Inflammatory macrophage treated with lipopolysaccharide for 1 hour (primary cell): ENCODE measurements around the gene TRIM41.

Experiments used
- DNase-seq, 2 donors: peaks; one replicate each; pipeline ENCODE4 v3.0.0-alpha.2; 2020 to 2022

Gene TRIM41

DNA sequence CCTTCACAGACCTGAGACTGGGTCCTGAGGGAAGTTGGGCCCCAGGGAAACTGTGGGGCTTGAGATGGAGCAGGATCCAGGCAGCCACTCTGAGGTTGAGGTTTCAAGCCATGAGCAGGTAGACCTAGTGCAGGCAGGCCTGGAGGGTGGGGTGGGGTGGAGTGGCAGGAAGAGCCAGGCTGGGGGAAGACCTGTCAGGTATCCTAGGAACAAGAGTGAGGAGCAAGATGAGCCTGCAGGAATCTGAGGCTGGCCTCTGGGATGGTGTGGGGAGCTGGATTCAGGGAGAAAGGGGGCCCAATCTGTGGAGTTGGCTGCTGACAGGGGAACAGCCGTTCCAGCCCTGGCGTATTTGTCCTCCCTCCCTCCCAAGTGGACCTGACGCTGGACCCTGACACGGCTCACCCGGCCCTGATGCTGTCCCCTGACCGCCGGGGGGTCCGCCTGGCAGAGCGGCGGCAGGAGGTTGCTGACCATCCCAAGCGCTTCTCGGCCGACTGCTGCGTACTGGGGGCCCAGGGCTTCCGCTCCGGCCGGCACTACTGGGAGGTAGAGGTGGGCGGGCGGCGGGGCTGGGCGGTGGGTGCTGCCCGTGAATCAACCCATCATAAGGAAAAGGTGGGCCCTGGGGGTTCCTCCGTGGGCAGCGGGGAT lies 10.8 kb downstream of the TRIM41 start:
- DNase-seq = no peak

DNA sequence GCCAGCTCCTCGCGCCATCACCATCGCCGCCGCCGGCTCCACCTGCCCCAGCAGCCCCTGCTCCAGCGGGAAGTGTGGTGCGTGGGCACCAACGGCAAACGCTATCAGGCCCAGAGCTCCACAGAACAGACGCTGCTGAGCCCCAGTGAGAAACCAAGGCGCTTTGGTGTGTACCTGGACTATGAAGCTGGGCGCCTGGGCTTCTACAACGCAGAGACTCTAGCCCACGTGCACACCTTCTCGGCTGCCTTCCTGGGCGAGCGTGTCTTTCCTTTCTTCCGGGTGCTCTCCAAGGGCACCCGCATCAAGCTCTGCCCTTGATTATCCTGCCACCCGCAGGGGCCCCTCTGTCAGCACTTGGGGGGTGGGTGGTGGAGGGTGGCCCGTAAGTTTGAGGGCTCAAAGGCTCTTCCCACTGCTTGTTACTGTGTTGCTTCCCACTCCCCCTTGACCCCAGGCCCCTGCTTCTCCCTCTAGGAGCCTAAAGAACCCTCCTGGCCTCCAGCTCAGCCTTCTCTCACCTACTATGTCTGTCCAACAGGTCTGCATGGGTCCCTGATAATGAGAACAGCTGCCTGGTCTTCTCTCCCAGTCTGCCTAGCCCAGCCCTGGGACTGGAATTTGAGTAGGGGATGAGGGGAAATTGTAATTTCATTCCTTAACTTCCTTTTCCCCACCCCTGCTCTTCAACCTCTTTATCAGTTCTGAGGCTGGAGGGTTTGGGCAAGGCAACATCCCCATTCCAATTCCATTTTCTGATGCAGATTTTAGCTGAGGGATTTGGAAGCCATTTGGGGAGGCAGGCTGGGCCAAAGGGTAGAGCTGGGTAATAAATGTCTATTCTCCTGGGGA lies 11.6 kb downstream of the TRIM41 start:
- no peak for DNase-seq

DNA sequence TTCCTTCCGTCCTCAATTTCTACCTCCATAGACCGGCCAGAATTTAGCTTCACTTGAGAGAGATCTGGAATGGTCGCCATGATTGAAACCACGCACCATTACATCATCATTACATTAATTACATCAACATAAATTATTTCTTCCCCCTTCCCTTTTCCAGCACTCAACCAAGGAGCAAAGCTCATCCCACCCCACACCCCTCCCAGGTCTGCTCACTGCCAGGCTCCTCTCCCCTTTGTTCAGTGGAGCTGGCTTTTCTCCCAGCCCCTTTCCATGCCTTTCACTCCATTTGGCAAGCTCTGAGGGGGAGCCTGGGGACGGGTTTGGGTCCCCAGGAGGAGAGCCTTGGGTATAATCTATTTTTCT lies 12.2 kb downstream of the TRIM41 start:
- no peak for DNase-seq

DNA sequence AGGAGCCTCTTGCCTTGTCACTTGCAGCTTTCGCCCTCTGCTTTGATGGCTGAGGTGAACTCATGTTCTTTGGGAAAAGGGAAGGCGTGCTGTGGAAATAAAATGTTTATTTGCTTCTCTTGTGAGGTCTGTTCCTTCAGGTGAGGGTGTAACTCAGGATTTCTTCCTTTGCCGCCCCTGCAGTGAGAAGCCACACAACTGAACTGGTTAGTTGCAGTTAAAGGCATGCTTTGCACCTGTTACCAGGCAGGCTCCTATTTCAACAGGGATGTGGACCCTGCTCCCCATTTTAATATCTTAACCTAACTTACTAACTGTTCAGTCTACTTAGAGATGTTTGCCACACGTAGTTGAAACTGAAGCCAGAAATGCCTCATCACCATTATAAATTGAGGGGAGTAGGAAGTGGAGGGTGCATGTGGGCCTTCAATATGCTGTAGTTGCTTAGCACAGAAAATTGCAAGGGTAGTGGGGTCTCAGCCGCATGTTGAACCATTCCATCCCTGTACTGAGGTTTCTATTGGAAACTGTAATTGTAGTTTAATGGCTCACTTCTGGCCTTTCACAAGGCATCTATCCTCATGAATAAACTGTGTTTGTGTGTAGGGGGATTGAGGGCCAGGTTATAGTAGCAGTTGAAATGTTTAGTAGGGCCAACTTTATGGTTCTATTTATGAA lies 12.7 kb downstream of the TRIM41 start:
- no peak for DNase-seq

DNA sequence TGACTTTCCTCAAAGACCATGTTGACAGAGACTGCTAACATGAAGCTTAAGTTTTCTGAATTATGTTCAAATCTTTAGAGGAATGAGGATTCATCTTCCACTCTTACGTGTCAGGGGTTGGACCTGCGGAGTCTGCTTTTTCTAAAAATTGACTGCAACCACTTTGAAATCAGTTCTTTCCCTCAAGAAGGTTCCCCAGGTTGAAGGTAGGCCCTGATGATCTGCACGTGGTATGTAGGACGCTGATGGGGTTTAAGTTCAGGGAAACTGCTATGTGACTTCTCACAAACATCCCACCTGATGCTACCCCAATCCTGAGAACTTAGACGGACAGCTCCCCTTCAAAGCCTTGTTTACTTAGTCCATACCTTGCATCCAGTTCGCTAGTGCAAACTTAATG lies 13.4 kb downstream of the TRIM41 start:
- DNase-seq = no peak

DNA sequence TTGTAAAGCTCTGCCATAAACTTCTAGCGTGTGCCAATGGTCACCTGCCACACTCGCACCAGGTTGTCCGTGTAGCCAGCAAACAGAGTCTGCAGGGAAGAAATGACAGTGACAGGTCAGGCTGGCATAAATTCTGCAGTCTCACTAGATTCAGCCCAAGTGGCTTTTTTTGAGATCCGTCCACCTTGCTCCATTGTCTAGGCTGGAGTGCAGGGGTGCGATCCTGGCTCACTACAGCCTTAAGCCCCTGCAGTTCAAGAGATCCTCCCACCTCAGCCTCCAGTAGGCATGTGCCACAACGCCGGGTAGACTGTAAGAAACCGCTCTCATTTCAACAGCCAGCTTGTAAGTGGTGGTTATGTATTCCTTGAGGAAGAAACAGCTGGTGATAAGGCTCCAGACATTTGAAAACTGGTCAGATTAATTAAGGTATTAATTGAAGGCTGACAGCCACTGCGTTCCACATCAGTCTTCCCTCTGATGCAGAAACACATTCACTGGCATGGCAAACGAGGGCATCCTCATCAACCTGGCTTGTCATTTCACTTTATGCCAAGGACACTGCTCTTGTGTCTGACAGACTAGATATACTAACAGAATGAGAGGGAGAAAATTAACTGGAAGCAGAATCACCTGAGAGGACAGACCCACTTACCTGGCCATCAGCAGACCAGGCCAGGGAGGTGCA lies 14.0 kb downstream of the TRIM41 start:
- no peak for DNase-seq

DNA sequence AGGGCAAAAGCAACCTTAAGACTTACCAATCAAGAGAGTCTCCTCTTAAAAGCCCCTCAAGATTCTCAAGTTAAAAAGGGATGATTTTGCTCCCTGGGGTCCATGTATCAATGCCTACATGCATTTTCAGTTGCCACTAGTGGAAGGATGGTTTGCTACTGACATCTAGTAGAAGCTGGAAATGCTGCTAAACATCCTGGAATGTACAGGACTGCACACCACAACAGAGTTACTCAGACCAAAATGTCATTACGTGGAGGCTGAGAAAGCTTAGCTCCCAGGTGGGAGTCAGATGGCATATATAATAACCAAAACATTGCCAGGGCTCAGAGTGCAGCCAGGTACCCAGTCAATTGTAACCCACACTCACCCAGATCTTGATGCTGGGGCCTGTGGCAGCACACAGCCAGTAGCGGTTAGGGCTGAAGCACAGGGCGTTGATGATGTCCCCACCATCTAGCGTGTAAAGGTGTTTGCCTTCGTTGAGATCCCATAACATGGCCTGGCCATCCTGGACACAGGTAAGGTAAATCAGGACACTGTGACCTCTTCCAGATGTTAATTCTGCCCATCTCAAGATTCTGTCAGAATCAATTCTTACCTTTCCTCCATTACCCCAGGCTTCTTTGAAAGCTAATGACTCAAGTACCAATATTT lies 14.8 kb downstream of the TRIM41 start:
- DNase-seq = no peak

DNA sequence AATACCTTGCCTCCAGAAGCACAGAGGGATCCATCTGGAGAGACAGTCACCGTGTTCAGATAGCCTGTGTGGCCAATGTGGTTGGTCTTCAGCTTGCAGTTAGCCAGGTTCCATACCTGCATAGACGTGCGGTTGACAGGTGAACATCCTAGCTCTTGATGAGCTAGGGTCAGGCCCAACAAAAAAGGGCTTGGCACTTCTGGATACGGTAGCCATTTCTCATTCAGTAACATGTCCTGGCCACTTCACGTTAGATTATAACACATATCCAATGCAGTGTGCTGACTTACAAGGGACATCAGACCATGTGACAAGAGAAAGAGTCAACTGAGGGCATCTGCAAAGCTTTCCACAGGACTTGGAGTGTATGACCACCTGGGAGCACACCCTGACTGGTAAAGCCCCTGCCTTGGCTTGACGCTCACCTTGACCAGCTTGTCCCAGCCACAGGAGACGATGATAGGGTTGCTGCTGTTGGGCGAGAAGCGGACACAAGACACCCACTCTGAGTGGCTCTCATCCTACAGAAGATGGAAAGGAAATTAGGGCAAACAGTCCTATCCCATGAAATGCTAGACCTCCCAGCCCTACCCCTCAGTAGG lies 16.1 kb downstream of the TRIM41 start:
- DNase-seq = no peak

DNA sequence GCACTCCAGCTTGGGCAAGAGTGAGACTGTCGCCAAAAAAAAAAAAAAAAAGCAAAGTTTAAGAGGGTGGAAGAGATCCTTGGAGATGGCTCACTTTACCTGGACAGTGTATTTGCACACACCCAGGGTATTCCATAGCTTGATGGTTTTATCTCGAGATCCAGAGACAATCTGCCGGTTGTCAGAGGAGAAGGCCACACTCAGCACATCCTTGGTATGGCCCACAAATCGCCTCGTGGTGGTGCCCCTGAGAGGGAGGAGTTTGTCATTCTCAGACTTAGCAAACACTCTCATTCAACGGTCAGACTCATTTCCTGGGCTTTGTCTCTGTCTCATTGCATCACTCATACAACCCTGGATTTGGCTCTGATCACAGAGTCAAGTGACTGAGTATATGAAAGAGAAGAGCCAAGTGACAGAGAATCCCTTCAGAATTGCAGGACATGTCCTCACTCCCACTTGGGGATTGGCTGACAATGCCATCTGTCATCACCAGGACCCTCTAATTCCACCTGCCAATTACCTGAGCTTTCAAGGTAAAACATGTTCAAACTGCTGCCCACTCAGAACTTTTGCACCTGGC lies 18.4 kb downstream of the TRIM41 start:
- DNase-seq = peak; percentile 79 to 93

DNA sequence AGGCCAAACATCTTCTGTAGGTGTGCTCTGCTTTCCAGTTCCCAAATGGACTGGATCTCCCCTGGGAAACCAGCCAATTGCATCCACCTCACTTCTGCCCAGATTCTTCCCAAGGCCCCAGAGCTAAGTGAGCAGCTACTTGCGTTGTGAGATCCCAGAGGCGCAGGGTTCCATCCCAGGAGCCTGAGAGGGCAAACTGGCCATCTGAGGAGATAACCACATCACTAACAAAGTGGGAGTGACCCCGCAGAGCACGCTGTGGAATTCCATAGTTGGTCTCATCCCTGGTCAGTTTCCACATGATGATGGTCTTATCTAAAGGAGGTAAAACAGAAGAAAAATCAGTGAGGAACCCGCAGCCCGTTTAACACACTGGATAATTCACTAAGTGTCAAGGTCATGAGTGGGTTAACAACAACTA lies 19.0 kb downstream of the TRIM41 start:
- no peak for DNase-seq

DNA sequence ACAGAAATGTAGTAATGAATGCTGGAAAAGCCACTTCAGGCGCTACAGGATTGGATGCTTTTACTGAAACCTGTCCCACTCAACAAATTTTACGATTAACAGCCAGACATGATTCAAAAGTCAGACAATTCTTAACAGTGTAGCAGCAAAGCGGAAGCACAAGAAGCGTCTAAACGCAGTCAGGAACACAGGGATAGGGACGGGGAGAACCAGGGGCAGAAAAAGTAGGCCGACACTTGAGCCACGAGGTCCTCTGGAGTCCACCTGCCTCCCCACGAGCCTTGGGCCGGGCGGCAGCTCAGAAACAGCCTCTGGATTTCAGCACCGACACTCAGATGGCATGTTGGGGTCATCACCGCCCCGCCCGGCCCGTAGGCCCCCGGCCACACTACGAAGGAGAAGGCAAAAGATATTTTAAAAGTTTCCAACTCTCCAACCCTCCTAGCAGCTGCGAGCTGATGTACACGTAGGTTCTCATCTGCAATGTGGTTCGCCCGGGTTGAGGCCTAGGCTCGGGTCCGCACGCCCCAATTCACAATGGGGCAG lies 20.0 kb downstream of the TRIM41 start:
- peak; percentile 25 to 29 for DNase-seq

DNA sequence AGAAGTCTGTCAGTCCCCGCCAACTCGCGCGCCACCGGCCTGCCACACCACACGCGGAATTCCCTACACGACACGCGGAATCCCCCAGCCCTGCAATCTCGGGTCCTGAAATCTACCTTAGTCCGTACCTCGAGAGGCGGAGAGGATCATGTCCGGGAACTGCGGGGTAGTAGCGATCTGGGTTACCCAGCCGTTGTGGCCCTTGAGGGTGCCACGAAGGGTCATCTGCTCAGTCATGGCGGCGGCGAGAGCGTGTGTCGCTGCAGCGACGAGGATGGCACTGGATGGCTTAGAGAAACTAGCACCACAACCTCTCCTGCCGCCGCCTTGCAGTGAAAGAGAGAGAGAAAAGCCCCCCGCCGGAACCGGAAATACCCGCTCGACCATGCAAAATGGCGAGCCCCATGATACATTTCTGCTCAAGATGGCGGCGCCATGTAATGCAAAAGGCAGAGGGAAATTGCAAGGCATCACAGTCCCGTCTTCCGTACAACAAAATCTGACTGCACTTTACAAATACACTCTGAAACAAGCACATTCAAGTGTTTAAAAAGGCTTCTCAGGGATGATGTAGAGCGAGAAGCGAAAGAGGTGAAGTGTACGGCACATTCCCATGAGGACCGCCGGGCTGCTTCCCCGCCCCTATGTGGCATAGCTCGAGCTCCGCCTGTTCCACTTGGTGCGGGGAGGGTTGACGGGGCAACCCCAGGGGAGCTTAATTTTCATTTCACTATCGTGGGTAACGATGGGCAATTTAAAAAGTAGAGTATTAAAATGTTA lies 20.7 kb downstream of the TRIM41 start, which contains the start of gene RACK1:
Gene RACK1 (minus strand): TSS at position 343 of the 780 bp plus-strand sequence. CDS start 106 bp downstream, at position 237.
- peak; percentile 78 to 84 for DNase-seq

DNA sequence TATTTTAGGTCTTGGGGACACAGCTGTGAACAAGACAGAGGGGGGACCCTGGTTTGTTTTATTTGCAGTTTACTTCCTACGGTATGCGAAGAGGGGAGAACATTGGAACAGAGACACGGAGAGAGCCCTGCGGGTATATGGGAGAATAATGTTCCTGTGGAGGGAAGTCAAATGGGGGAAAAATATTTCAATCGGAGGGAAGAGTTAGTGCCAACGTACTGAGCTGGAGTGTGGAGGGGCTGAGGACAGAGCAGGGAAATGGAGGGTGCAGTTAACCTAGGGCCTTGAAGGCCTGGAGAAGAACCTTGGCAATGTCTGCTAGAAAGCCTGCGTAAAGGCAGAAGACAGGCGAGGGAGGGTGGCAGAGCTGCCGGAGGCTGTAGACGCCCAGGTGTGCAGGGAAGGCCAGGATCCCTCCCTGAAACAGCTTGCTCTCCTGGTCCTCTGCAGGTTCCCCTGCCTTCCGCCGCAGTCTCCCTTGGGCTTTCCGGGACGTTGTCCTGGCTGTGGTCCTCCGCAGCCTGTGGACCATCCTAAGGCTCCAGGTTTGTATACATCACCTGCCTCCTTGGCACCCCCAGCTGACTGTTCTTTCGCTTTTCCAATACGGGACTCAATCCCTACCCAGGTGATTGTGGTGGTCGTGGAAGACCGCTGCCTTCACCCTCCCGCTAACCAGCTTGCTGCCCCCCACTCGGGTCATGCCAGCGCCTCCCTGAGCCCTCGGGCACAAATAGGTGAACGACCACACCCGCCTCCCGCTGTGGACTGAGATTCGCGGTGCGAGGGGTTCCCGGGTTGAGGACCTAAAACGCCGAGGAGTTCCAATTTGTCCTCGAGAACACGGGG lies 22.6 kb downstream of the TRIM41 start:
- DNase-seq = no peak

DNA sequence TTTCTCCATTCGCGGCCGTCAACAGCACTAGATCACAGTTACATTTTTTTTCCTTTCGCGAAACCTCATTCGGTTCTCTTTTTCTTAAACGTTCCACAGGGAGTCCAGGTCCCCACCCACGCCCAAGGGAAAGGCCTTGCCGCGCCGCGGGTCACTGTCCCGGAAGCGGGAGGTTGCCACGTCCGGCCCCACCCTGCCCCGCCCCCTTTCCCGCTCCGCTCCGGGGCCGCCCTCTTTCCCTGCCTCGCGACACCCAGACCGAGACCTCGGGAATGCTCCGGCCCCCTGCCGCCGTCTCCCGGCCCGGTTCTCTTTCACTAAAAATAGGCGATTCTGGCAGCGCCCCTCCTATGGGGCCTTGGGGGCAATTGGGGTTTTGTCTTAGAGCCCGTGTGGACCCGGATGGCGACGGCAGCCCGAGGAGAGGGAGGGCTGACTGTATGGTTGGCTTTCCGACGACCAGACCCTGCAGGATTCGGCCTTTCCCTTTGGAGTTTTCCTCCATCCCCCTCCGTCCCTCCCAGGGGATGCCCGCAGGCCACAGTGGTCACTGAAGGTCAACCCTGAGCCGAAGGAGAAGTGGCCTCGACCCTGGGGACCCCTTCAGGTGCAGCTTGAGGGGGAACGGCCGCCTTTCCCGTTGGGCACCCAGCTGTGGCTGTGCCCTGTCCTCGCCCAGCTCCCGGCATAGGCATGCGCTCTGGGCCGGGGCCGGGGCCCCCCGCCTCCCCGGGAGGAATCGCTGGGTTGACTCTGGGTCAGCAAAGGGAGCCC lies 23.4 kb downstream of the TRIM41 start:
- peak; percentile 96 to 99 for DNase-seq

DNA sequence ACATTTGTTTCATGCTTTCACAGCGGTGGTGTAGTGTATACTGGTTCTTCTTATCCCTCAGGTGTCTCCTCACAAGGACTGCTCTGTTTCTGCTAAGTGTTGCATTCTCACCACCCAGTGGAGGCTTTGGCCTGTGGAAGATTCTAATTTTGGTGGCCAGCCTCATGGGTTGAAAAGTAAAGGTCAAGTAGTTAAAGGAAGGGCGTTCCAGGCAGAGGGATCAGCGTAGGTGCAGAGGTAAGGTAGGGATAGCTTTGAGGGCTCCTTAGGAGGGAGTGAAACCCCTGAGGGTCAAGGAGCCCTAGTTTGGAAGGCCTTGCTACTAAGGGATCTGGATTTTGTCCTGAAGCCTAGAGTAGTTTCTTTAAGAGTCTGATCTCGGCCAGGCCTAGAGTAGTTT lies 25.2 kb downstream of the TRIM41 start:
- DNase-seq = no peak

DNA sequence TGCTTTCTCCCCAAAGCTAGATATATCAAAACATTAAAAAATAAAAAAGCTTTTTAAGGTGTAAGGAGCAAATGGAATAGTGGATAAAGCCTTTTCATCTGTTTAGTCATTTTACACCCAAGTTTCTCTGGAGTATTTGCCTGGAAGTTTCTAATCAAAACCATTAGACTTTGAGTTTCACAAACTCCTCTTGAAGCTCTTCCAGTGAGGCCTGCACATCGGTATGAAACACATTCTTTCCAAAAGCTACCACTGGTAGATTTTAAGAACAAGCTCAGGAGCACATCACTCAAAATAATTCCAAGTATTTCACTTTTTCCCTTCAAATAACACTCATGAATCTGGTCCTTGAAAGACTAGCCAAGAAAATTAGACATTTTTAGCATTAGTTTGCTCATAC lies 32.2 kb downstream of the TRIM41 start:
- DNase-seq = no peak

DNA sequence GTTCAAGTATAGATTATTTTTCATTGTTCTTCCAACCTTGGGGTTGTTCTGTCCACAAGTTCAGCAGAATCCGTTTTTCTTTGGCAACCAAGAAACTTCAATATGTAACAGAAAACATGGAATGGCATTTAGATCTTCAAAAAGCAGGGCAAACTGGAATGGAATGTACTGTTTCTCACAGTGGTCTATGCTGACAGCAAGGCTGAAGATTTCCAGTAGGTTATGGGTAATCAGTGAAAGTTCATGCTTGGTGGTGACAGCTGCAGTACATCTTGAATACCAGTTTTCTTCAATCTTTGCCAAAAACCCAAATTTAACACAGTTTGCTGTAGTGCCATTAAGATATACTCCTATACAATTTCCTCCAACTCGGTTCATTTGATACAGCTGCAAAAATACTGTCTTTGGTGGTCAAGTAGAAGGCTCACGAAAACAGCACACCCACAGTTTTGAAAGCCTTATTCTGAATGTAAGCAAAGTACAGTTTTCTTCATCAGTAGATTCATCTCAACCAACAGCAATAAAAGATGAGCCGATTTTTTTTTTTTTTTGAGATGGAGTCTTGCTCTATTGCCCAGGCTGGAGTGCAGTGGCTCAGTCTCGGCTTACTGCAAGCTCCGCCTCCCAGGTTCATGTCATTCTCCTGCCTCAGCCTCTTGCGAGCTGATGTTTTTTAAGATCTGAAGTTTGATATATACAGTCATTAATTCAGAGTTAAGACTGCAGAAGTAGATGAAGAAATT lies 32.9 kb downstream of the TRIM41 start:
- DNase-seq = no peak

DNA sequence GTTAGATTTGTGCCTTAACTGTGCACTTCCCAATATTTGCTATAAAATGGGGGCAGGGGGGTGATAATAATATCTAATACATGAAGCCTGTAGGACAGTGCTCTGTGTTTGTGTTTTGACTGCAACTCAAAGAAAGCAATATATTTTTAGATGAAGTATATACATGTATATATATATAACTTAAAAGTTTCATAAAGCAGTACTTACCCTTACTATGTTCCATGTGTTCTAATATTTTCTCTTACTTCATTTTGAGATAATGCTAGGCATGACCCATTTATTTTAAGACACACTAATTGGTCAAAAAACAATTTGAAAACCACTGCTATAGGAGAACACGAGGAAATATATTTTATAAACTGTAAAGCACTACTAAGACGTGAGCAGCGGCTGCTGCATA lies 35.5 kb downstream of the TRIM41 start:
- DNase-seq = no peak
